CD4-positive, alpha-beta T cell (primary cell): Measurements from ENCODE around the gene RUNX1. TPM values are rescaled to one million over a fixed set of nuclear protein-coding genes. Genes with fewer than 3 reads are reported as not detected.

Experiments used
- ATAC-seq: fragments of 200-7000 bp; cut with Tn5 transposase; one replicate; pipeline ENCODE4 v1.10.0; 2022; ENCODE audit warnings: mild to moderate bottlenecking; ENCODE audit not compliant: poor library complexity
- CTCF ChIA-PET: fragments of 350-600 bp; sonication (Branson Sonifier 250); formaldehyde crosslinking; loops from one replicate; lab custom pipeline; 2021; ENCODE audit warnings: antibody characterized with exemption, inconsistent platforms; lab: Charles Lee
- POLR2A ChIA-PET: fragments of 350-600 bp; sonication (Branson Sonifier 250); formaldehyde crosslinking; loops from one replicate; lab custom pipeline; 2021; ENCODE audit warnings: antibody characterized with exemption, inconsistent platforms; lab: Charles Lee
- DNase-seq, 14 experiments: peaks; one replicate each; pipeline ENCODE4 v3.0.0-alpha.2; 2013 to 2020; ENCODE audit warnings: mixed read lengths in 2 of 14
- H3K27ac ChIP-seq, 2 donors: one replicate each; pipeline versions ENCODE4 v1.5.1 to v1.7.0; 2013; ENCODE audit warnings: low read length in 2 of 2, low read depth in 1 of 2, mild to moderate bottlenecking in 1 of 2
- H3K27me3 ChIP-seq, 2 experiments: 1 replicate in 1 of 2; 2 replicates in 1 of 2; pipeline versions ENCODE4 v1.6.1 to v1.7.0; 2013; ENCODE audit warnings: low read length in 2 of 2, control low read depth in 1 of 2, mild to moderate bottlenecking in 1 of 2, moderate library complexity in 1 of 2; ENCODE audit not compliant: insufficient read depth in 2 of 2, control insufficient read depth in 1 of 2
- H3K36me3 ChIP-seq: one replicate; pipeline ENCODE4 v1.6.1; 2013; ENCODE audit warnings: low read length, control low read depth; ENCODE audit not compliant: insufficient read depth
- H3K4me1 ChIP-seq: one replicate; pipeline ENCODE4 v1.6.1; 2013; ENCODE audit warnings: low read length, control low read depth; ENCODE audit not compliant: insufficient read depth
- H3K4me3 ChIP-seq: one replicate; pipeline ENCODE4 v1.5.1; 2013; ENCODE audit warnings: mild to moderate bottlenecking, low read length, moderate library complexity
- H3K9me3 ChIP-seq, 2 experiments: 1 replicate in 1 of 2; 2 replicates in 1 of 2; pipeline versions ENCODE4 v1.6.1 to v1.7.0; 2013; ENCODE audit warnings: low read length in 2 of 2, mild to moderate bottlenecking in 2 of 2, control low read depth in 1 of 2, moderate library complexity in 1 of 2; ENCODE audit not compliant: control insufficient read depth in 1 of 2, insufficient read depth in 1 of 2
- H3K27ac Mint-ChIP-seq: one replicate; pipeline ENCODE4 v1.8.0; 2020; ENCODE audit warnings: mixed read lengths
- H3K27me3 Mint-ChIP-seq: one replicate; pipeline ENCODE4 v1.8.0; 2021; ENCODE audit warnings: mixed read lengths
- H3K36me3 Mint-ChIP-seq: one replicate; pipeline ENCODE4 v1.8.0; 2021; ENCODE audit warnings: low read depth, mixed read lengths
- H3K4me1 Mint-ChIP-seq: one replicate; pipeline ENCODE4 v1.8.0; 2021; ENCODE audit warnings: low read depth, mixed read lengths
- H3K4me3 Mint-ChIP-seq: one replicate; pipeline ENCODE4 v1.8.0; 2020; ENCODE audit warnings: mild to moderate bottlenecking, mixed read lengths
- H3K9me3 Mint-ChIP-seq: one replicate; pipeline ENCODE4 v1.8.0; 2020; ENCODE audit warnings: mixed read lengths
- intact Hi-C, 2 experiments: fragments of 100-400 bp; cut with DNase I in 1 of 2; cut with micrococcal nuclease in 1 of 2; formaldehyde crosslinking; loops; one replicate each; pipeline versions ENCODE4 v1.15.1 to v1.9.0; 2023 to 2025; cut with DNase I, micrococcal nuclease
- total RNA-seq, 174 experiments: library from RNA in 2 of 174; stranded (reverse) in 2 of 174; gene quantifications; one replicate each; pipeline ENCODE4 v1.2.3 and lab custom pipeline; 2021 to 2026
- TF ChIP-seq, protein P1 (sequence below): fragments of 200-600 bp; IDR thresholded peaks from one replicate; pipeline ENCODE4 v1.8.0; 2022; ENCODE audit warnings: antibody characterized with exemption, mild to moderate bottlenecking

Gene RUNX1
- total RNA-seq, 2 experiments from 2014 or later = 71.7 to 74.3 TPM

DNA sequence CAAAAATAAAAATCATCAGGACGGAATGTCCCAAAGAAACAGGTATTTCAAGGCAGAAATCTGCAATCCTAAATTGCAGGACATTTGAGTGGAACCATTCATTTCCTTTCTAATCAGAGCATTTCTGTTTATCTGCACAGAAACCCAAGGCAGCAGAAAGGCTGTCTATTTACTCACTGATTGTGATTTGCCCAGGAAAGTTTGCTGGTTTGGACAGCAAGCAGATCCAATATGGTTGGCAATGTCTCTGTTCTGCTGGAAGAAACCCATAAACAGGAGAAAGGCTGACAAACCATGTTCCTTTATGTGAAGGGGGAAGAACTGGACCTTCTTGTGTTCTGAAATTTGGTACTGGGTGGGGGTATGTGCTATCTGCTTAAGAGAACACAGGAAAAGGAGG is 260.2 kb downstream of the RUNX1 start:
- intact Hi-C loops = no loop called here
- H3K27ac Mint-ChIP-seq = peak overlapping the region; percentile 42

DNA sequence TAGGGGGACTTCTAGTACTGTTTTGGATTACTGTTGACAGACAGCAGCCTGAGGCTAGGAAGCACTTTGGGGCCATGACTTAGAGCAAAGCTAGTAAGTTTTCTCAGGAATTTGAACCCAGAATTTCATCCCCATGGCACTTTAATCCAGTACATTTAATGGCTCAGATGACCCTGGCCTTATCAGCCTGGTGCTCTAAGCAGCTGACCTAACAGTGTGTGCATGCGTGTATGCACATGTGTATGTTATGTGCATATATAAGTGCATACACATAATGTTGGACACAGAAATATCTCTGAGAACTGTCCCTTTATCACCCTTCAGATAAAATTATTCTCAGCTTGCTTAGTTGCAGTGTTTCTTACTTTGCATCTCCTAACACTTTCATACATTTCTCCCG is 265.3 kb downstream of the RUNX1 start:
- no peak overlapping the region for H3K4me3 Mint-ChIP-seq
- H3K9me3 ChIP-seq = peaks cover 0 to 11% of the 10 kb centered on the region in 2 experiments
- no peaks in the 10 kb centered on the region for H3K27me3 ChIP-seq
- no peaks in the 10 kb centered on the region for H3K9me3 Mint-ChIP-seq
- H3K4me1 Mint-ChIP-seq = no peaks in the 10 kb centered on the region
- H3K27ac ChIP-seq = no peak overlapping the region
- no peaks in the 10 kb centered on the region for H3K4me1 ChIP-seq
- H3K27me3 Mint-ChIP-seq = no peaks in the 10 kb centered on the region
- TF ChIP-seq, protein P1, sequence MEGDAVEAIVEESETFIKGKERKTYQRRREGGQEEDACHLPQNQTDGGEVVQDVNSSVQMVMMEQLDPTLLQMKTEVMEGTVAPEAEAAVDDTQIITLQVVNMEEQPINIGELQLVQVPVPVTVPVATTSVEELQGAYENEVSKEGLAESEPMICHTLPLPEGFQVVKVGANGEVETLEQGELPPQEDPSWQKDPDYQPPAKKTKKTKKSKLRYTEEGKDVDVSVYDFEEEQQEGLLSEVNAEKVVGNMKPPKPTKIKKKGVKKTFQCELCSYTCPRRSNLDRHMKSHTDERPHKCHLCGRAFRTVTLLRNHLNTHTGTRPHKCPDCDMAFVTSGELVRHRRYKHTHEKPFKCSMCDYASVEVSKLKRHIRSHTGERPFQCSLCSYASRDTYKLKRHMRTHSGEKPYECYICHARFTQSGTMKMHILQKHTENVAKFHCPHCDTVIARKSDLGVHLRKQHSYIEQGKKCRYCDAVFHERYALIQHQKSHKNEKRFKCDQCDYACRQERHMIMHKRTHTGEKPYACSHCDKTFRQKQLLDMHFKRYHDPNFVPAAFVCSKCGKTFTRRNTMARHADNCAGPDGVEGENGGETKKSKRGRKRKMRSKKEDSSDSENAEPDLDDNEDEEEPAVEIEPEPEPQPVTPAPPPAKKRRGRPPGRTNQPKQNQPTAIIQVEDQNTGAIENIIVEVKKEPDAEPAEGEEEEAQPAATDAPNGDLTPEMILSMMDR = no peak
- peaks cover 3% of the 10 kb centered on the region for H3K36me3 Mint-ChIP-seq
- ATAC-seq = no peak
- no peak for DNase-seq
- intact Hi-C loops = no loop called here
- CTCF ChIA-PET = no interaction called here
- no peak overlapping the region for H3K27ac Mint-ChIP-seq
- POLR2A ChIA-PET = no interaction called here
- H3K36me3 ChIP-seq = peaks cover 1% of the 10 kb centered on the region
- H3K4me3 ChIP-seq = no peak overlapping the region

More for the DNA sequence above, 260.2 kb downstream of the RUNX1 start:
- ChIA-PET POLR2A (no interaction called here), CTCF (no interaction called here)
- Mint-ChIP-seq H3K36me3 (peaks cover 47% of the 10 kb centered on the region), H3K27me3 (no peaks in the 10 kb centered on the region), H3K9me3 (no peaks in the 10 kb centered on the region), H3K4me3 (no peak overlapping the region), H3K4me1 (no peaks in the 10 kb centered on the region)
- DNase-seq (no peak), ATAC-seq (no peak)
- Histone ChIP-seq H3K4me1 (no peaks in the 10 kb centered on the region), H3K27me3 (no peaks in the 10 kb centered on the region), H3K36me3 (peaks cover 30% of the 10 kb centered on the region), H3K4me3 (no peak overlapping the region), H3K27ac (no peak overlapping the region), H3K9me3 (peaks cover 0 to 15% of the 10 kb centered on the region in 2 experiments)
- TF ChIP-seq, protein P1 = no peak

DNA sequence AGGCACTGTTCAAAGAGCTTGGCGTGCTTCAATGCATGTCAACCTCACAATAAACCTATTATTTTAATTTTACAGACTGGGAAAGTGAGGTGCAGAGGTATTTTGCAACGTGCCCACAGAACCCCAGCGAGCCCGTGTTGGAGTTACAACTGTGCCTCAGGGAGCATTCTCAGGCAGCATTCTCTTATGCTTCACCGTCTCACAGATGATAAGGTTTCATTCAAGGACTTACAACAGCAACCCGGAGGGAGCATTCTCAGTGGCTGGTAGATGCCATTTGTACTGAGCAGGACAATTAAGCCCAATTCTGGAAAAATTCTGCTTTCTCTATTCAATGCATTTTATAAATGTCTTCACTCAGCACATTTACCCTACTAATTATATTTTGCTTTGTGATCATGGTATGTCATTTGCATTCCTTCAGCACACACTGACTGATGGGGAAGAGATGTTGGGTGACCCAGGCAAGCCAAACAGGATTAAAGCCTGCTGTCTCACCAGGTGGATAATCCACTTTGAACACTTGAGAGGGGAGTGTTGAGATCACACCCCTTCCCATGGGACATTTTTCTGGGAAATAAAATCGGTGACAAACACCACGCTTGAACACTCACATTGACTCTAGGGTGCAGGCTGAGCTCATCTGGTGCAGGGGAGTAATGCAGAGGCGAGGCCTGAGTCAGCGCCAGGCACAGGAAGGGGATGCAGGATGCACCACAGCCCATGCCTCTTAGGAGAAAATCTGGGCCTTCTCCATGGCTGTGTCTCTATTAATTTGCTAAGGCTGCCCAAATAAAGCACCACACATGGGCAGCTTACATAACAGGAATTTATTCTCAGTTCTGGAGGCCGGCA is 266.4 kb downstream of the RUNX1 start:
- Histone ChIP-seq H3K4me1 (no peaks in the 10 kb centered on the region), H3K27me3 (no peaks in the 10 kb centered on the region), H3K9me3 (peaks cover 0 to 9% of the 10 kb centered on the region in 2 experiments), H3K27ac (no peak overlapping the region), H3K4me3 (no peak overlapping the region), H3K36me3 (no peaks in the 10 kb centered on the region)
- TF ChIP-seq, protein P1 = no peak
- no peak overlapping the region for H3K4me3 Mint-ChIP-seq
- DNase-seq (no peak), ATAC-seq (no peak)
- ChIA-PET CTCF (no interaction called here), POLR2A (no interaction called here)
- H3K36me3 Mint-ChIP-seq = no peaks in the 10 kb centered on the region
- peaks cover 2% of the 10 kb centered on the region for H3K9me3 Mint-ChIP-seq
- no peaks in the 10 kb centered on the region for H3K27me3 Mint-ChIP-seq
- H3K27ac Mint-ChIP-seq = no peak overlapping the region
- intact Hi-C loops = no loop called here
- no peaks in the 10 kb centered on the region for H3K4me1 Mint-ChIP-seq
